ES-I3 (cell line): Measurements from ENCODE around the gene PRR5.
"Not testable (repeated sequence)": the region's sequence is repeated elsewhere in the genome, so short reads cannot be mapped to it uniquely, and the experiment has no call there.

ENCODE experiments used
- H3K36me3 ChIP-seq: 2 replicates; pipeline ENCODE4 v1.6.1; 2013; ENCODE audit warnings: mild to moderate bottlenecking, low read length, control low read depth, moderate library complexity; ENCODE audit not compliant: insufficient read depth
- H3K4me1 ChIP-seq: 2 replicates; pipeline ENCODE4 v1.6.1; 2013; ENCODE audit warnings: mild to moderate bottlenecking, control low read depth, low read length; ENCODE audit not compliant: insufficient read depth
- H3K9ac ChIP-seq: 2 replicates; pipeline ENCODE4 v1.6.1; 2013; ENCODE audit warnings: low read depth, mild to moderate bottlenecking, low read length, moderate library complexity
- H3K9me3 ChIP-seq: 2 replicates; pipeline ENCODE4 v1.6.1; 2013; ENCODE audit warnings: mild to moderate bottlenecking, low read length, moderate library complexity; ENCODE audit not compliant: control insufficient read depth, insufficient read depth

PRR5 gene

DNA sequence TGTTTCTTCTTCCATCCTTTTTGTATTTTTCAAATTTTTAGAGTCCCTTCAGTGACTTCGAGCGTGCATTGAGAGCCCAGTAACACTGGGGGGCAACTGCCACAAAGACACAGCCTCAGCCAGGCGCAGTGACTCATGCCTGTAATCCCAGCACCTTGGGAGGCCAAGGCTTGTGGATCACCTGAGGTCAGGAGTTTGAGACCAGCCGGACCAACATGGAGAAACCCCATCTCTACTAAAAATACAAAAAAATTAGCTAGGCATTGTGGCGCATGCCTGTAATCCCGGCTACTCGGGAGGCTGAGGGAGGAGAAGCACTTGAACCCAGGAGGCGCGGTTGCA lies 22.7 kb upstream of the PRR5 start:
- not testable (repeated sequence) for H3K9me3 ChIP-seq, H3K4me1 ChIP-seq, H3K9ac ChIP-seq, H3K36me3 ChIP-seq

DNA sequence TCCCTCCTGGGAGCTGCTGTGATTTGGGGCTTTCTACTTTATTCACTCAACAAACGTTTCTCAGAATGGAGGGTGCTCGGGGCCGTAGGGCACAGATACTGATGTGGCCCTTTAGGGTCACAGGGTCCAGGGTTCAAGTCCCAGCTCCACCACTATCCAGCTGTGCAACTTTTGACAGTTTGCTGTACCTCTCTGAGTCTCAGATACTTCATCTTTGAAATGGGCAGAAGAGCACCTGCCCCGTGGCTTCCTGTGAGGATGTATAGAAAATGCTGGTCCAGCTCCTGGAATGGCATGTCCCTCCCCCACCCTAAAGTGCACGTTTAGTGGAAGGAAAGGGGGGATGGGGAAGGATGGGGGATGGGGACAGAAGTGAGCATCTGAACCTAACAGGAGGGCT lies 21.9 kb upstream of the PRR5 start:
- Histone ChIP-seq H3K4me1 (peaks cover 11% of the 10 kb centered on the region), H3K9me3 (no peaks in the 10 kb centered on the region), H3K36me3 (no peaks in the 10 kb centered on the region), H3K9ac (no peak overlapping the region)

DNA sequence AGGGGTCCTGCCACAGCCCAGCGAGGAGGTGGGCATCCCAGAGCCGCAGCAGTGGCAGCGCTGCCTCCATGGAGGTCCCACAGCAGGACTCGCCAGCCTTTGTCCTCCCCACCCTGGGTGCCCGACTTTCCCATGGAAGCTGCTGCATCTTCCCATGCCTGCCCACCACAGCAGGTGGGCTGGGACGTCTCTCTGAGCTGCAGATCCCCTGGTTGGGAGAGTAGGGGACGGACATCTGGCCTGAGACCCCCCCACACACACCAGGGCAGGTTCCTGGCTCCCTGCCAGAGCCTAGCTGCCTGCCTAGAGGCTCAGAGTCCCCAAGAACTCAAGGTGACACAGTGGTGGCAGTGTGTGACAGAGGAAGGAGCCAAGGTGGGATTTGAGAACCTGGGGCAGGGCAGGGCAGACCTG lies 21.5 kb upstream of the PRR5 start:
- H3K9ac ChIP-seq, result no peak overlapping the region
- peaks cover 16% of the 10 kb centered on the region for H3K4me1 ChIP-seq
- no peaks in the 10 kb centered on the region for H3K9me3 ChIP-seq
- no peaks in the 10 kb centered on the region for H3K36me3 ChIP-seq

DNA sequence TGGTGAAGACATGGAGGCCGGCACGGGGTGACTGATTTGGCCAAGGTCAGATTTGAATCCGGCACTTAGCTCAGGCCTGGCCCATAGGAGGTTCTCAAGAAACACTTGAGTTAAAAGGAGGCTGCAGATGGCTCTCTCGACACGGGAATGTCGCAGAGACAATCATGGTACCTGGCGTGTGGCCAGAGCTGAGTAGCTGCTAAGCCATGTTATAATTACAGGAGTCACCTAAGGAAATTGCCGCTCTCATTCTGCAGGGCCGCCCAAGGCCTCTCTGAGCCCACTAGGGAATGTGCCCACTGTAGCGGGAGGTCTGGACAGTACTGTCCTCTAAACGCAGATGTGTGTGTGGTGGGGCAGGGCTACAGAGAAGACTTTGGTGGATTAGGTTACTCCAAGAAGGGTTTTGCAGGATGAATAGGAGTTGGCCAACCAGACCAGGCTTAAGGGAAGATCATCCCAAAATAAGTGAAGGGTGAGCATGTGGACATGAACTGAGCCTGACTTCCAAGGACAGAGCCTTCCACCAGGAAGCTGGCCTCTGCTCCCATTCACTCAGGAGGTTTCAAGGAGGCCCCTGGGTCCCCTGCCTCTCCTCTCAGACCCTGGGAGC lies 19.3 kb upstream of the PRR5 start:
- Histone ChIP-seq H3K9ac (no peak overlapping the region), H3K9me3 (no peaks in the 10 kb centered on the region), H3K36me3 (no peaks in the 10 kb centered on the region), H3K4me1 (peaks cover 21% of the 10 kb centered on the region)

- Histone ChIP-seq H3K36me3 (no peaks in the 10 kb centered on the region), H3K9me3 (no peaks in the 10 kb centered on the region), H3K4me1 (peaks cover 21% of the 10 kb centered on the region), H3K9ac (no peak overlapping the region)
These were observed 18.8 kb upstream of the PRR5 start for GRCh38 chr22:44683237-44683636.

DNA sequence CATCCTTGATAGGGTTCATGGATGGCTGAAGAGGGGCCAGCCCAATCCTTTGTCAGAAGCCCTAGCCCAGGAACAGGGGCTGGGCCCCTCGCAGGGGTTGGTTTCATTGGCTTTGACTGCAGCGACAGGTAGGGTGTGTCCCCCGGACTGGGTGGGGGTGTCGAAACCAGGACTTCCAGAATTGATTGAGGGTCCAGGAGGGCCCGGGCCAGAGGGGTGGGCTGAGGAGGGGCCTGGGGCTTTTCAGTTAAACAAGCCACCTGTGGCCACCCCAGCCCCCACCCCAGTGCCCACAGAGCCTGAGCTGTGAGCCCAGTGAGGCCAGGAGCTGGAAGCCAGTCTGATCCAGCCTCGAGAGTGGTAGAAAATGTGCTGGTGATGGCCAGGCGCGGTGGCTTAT lies 18.1 kb upstream of the PRR5 start:
- H3K9ac ChIP-seq, result no peak overlapping the region
- peaks cover 17% of the 10 kb centered on the region for H3K4me1 ChIP-seq
- no peaks in the 10 kb centered on the region for H3K36me3 ChIP-seq
- H3K9me3 ChIP-seq, result no peaks in the 10 kb centered on the region

- peaks cover 17% of the 10 kb centered on the region for H3K4me1 ChIP-seq
- no peaks in the 10 kb centered on the region for H3K9me3 ChIP-seq
- H3K9ac ChIP-seq, result no peak overlapping the region
- no peaks in the 10 kb centered on the region for H3K36me3 ChIP-seq
These were observed 17.3 kb upstream of the PRR5 start for GRCh38 chr22:44684506-44685383.

DNA sequence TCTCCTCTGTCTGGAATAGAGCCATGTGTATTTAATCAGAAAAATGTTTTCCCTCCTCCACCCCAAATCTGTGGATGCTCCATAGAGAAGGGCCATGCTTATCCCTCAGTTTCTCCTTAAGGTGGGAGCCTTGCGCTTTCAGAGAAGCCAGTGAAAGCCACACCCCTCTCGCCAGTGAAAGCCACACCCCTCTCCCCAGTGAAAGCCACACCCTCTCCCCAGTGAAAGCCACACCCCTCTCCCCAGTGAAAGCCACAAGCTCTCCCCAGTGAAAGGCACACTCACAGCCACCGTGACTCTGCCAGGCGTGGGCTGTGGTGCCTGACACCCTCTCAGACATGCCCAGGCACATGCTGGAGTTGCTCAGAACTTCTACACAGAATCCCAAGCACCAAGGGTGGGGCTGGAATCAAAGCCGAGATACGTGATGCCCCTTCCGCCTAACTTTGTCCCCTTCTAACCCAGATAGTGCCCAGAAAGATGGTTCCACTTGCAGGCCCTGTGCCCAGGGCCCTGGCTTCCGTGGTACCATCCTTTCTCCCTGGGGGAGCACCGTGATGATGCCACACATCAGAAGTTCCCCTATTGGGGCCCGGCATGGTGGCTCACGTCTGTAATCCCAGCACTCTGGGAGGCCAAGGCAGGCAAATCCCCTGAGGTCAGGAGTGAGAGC lies 16.5 kb upstream of the PRR5 start:
- Histone ChIP-seq H3K36me3 (no peaks in the 10 kb centered on the region), H3K4me1 (peaks cover 17% of the 10 kb centered on the region), H3K9me3 (no peaks in the 10 kb centered on the region), H3K9ac (no peak overlapping the region)

GRCh38 chr22:44686873-44687600 lies 15.0 kb upstream of the PRR5 start:
- no peak overlapping the region for H3K9ac ChIP-seq
- no peaks in the 10 kb centered on the region for H3K36me3 ChIP-seq
- peaks cover 17% of the 10 kb centered on the region for H3K4me1 ChIP-seq
- H3K9me3 ChIP-seq, result no peaks in the 10 kb centered on the region

GRCh38 chr22:44689173-44689572 lies 12.8 kb upstream of the PRR5 start:
- Histone ChIP-seq H3K4me1 (peaks cover 17% of the 10 kb centered on the region), H3K9me3 (no peaks in the 10 kb centered on the region), H3K9ac (no peak overlapping the region)

DNA sequence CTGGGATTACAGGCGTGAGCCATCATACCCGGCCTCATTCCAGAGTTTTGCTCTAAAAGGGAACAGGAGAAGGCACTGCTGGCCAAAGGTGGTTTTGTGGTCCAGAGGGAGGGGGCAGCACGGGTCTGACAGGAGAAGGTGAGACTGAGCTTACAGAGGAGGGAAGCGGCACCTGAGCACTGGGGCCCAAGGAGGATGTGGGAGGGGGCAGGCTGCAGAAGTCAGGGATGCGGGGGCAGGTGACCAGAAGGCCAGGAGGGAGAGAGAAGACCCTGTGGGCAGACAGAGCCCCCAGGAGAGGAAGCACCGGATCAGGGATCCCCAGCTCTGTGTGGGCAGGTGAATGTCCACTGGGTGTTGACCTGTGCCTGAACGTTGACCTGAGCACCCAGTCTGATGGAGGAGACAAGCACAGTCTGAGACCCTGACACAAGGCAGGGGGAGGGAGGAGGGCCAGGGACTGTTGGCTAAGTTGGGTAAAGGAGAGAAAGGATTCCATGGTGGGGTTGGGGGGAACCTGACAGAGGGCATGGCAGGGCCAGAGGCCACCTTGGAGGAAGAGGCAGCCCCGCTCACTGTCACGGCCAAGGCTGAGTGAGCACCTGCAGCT lies 12.0 kb upstream of the PRR5 start:
- no peaks in the 10 kb centered on the region for H3K9me3 ChIP-seq
- H3K4me1 ChIP-seq, result peaks cover 13% of the 10 kb centered on the region
- H3K36me3 ChIP-seq, result no peaks in the 10 kb centered on the region

More at GRCh38 chr22:44689173-44689572, 12.8 kb upstream of the PRR5 start:
- no peaks in the 10 kb centered on the region for H3K36me3 ChIP-seq

GRCh38 chr22:44691796-44692661 lies 10.0 kb upstream of the PRR5 start:
- H3K9me3 ChIP-seq, result no peaks in the 10 kb centered on the region
- no peaks in the 10 kb centered on the region for H3K36me3 ChIP-seq
- H3K4me1 ChIP-seq, result peaks cover 3% of the 10 kb centered on the region; the same call in 1 of the 2 replicates

More for the DNA sequence above, 12.0 kb upstream of the PRR5 start:
- no peak overlapping the region for H3K9ac ChIP-seq

GRCh38 chr22:44692662-44693007 lies 9.4 kb upstream of the PRR5 start:
- Histone ChIP-seq H3K9me3 (no peaks in the 10 kb centered on the region), H3K4me1 (peaks cover 3% of the 10 kb centered on the region; the same call in 1 of the 2 replicates), H3K9ac (no peak overlapping the region), H3K36me3 (no peaks in the 10 kb centered on the region)

More at GRCh38 chr22:44691796-44692661, 10.0 kb upstream of the PRR5 start:
- no peak overlapping the region for H3K9ac ChIP-seq
